HepG2 (cell line): ENCODE results near the gene UBE2M. TPM values are rescaled to one million over a fixed set of nuclear protein-coding genes. Genes with fewer than 3 reads are reported as not detected.

Experiments
- ATAC-seq: fragments of 200-7000 bp; cut with Tn5 transposase; 3 replicates; pipeline ENCODE4 v1.9.1; 2020; ENCODE audit warnings: mild to moderate bottlenecking, moderate library complexity
- BruUV-seq: library from RNA; stranded (reverse); fragments of 400-500 nt; replicated peaks from 2 replicates; lab custom pipeline; 2021; lab: Mats Ljungman, UMichigan
- CTCF ChIA-PET: fragments of 300-600 bp; formaldehyde crosslinking; extraction: SDS; loops from one replicate; lab custom pipeline; 2021; ENCODE audit warnings: low total read pairs, inconsistent platforms, low intra/inter-chr PET ratio; lab: Yijun Ruan, JAX
- POLR2A ChIA-PET: fragments of 350-600 bp; sonication (Branson Sonifier 250); formaldehyde crosslinking; loops from one replicate; lab custom pipeline; 2020; ENCODE audit warnings: antibody characterized with exemption, inconsistent platforms; lab: Yijun Ruan, JAX
- DNase-seq: peaks from one replicate; pipeline ENCODE4 v3.0.0-alpha.2; 2015; ENCODE audit warnings: low spot score
- FAIRE-seq: peaks from 3 replicates; lab custom pipeline; 2011; peaks lifted over from hg19 to GRCh38; lab: Jason Lieb, UNC
- H2AFZ ChIP-seq: one replicate; pipeline ENCODE4 v1.6.1; 2011; ENCODE audit warnings: low read length, inconsistent platforms
- H3K27ac ChIP-seq: fragments of 300-600 bp; 3 replicates; pipeline ENCODE4 v1.8.0; 2011; ENCODE audit warnings: mixed run types, mild to moderate bottlenecking, mixed read lengths, low read length, inconsistent platforms; ENCODE audit not compliant: insufficient read depth; ENCODE audit errors: extremely low read length
- H3K27me3 ChIP-seq, 2 experiments: fragments of 200-600 bp in 1 of 2; 2 replicates in 1 of 2; 3 replicates in 1 of 2; pipeline versions ENCODE4 v1.6.0 to v1.8.0; 2011; ENCODE audit warnings: low read length in 2 of 2, mild to moderate bottlenecking in 2 of 2, moderate library complexity in 2 of 2, inconsistent platforms in 1 of 2; ENCODE audit not compliant: insufficient read depth in 2 of 2, control insufficient read depth in 1 of 2
- H3K36me3 ChIP-seq, 2 experiments: fragments of 200-600 bp in 1 of 2; replicated peaks in 1 of 2; 2 replicates in 1 of 2; 3 replicates in 1 of 2; pipeline versions ENCODE4 v1.5.1 to v1.8.0; 2011; ENCODE audit warnings: low read length in 2 of 2, inconsistent platforms in 1 of 2; ENCODE audit not compliant: insufficient read depth in 2 of 2, control insufficient read depth in 1 of 2
- H3K4me1 ChIP-seq: 2 replicates; pipeline ENCODE4 v1.5.1; 2012; ENCODE audit warnings: low read length, inconsistent platforms; ENCODE audit not compliant: insufficient read depth
- H3K4me2 ChIP-seq: 2 replicates; pipeline ENCODE4 v1.6.0; 2011; ENCODE audit warnings: low read depth, low read length, inconsistent platforms
- H3K4me3 ChIP-seq, 3 experiments: fragments of 200-600 bp in 1 of 3; sonication (generic), shearing (Covaris generic) in 1 of 3; replicated peaks in 1 of 3; 2 replicates each; pipeline ENCODE4 v1.5.1; 2011 to 2016; ENCODE audit warnings: low read length in 3 of 3, inconsistent platforms in 2 of 3, low read depth in 2 of 3, mild to moderate bottlenecking in 2 of 3, control low read depth in 1 of 3, mixed read lengths in 1 of 3; ENCODE audit not compliant: insufficient read depth in 1 of 3
- H3K79me2 ChIP-seq: one replicate; pipeline ENCODE4 v1.6.1; 2011; ENCODE audit warnings: low read length, inconsistent platforms; ENCODE audit not compliant: insufficient read depth
- H3K9ac ChIP-seq: 2 replicates; pipeline ENCODE4 v1.6.0; 2011; ENCODE audit warnings: mild to moderate bottlenecking, low read depth, low read length, inconsistent platforms; ENCODE audit not compliant: insufficient read depth
- H3K9me3 ChIP-seq: 2 replicates; pipeline ENCODE4 v1.5.1; 2012; ENCODE audit warnings: mild to moderate bottlenecking, low read length
- H4K20me1 ChIP-seq: 2 replicates; pipeline ENCODE4 v1.6.0; 2011; ENCODE audit warnings: inconsistent platforms, mild to moderate bottlenecking, low read length, moderate library complexity; ENCODE audit not compliant: insufficient read depth
- AGO2 ChIP-seq: fragments of 200-400 bp; formaldehyde crosslinking; optimal IDR thresholded peaks from 2 replicates; pipeline ENCODE3; 2017; ENCODE audit warnings: mild to moderate bottlenecking, low read depth, low read length, moderate library complexity
- ETV5 ChIP-seq: IDR thresholded peaks from 2 replicates; pipeline ENCODE4 v1.6.1; 2018; ENCODE audit warnings: missing biosample characterization, missing genetic modification reagents, inconsistent platforms, borderline replicate concordance
- HOXA3 ChIP-seq: sonication (generic); formaldehyde crosslinking; IDR thresholded peaks from 2 replicates; pipeline ENCODE4 v1.5.0; 2020; ENCODE audit warnings: missing genetic modification reagents
- POLR2A ChIP-seq, 2 experiments: IDR thresholded peaks; 2 replicates each; pipeline ENCODE4 v1.6.1; 2011; ENCODE audit warnings: low read depth in 2 of 2, low read length in 2 of 2, mild to moderate bottlenecking in 1 of 2, moderate library complexity in 1 of 2; ENCODE audit not compliant: insufficient read depth in 1 of 2
- RBFOX2 ChIP-seq: fragments of 200-400 bp; formaldehyde crosslinking; IDR thresholded peaks from 2 replicates; pipeline ENCODE4 v1.6.1; 2017; ENCODE audit warnings: low read depth, mild to moderate bottlenecking, low read length
- TEAD3 ChIP-seq: optimal IDR thresholded peaks from 2 replicates; pipeline ENCODE3; 2016; ENCODE audit warnings: borderline replicate concordance
- ZBTB38 ChIP-seq: sonication (generic); formaldehyde crosslinking; IDR thresholded peaks from 2 replicates; pipeline ENCODE4 v1.5.1; 2020; ENCODE audit warnings: mild to moderate bottlenecking, missing genetic modification reagents
- ZFY ChIP-seq: sonication (generic); formaldehyde crosslinking; IDR thresholded peaks from 2 replicates; pipeline ENCODE4 v1.4.0; 2020; ENCODE audit warnings: missing genetic modification reagents
- ZNF205 ChIP-seq: IDR thresholded peaks from 2 replicates; pipeline ENCODE4 v1.6.1; 2018; ENCODE audit warnings: missing biosample characterization, missing genetic modification reagents
- WGBS: methylation state at CpG from one replicate; pipeline ENCODE4 v1.1.6; 2017; ENCODE audit warnings: low lambda C conversion rate; 5-methylcytosine and 5-hydroxymethylcytosine counted together
- in situ Hi-C: cut with HindIII; loops from 2 replicates; pipeline ENCODE4 v1.10.0; 2017; ENCODE audit warnings: low pct_unique_long_range_greater_than_20kb; ENCODE audit not compliant: extremely low pct_ligation_motif_present
- intact Hi-C: fragments of 100-400 bp; cut with micrococcal nuclease; formaldehyde crosslinking; loops from one replicate; pipeline ENCODE4 v1.10.0; 2022; ENCODE audit not compliant: unreplicated experiment
- polyA plus RNA-seq, 8 experiments: library from polyadenylated mRNA; depleted of rRNA in 3 of 8; stranded (reverse) in 7 of 8; unstranded in 1 of 8; fragments of >200 nt; fragmentation: Illumina TruSeq in 4 of 8; extraction: Trizol in 4 of 8; gene quantifications; 2 replicates each; pipeline versions ENCODE4 v1.2.1 to v1.2.3, GENCODE V29; 2011 to 2016; ENCODE audit warnings: low read depth in 4 of 8, missing spikeins in 1 of 8, mixed read lengths in 1 of 8; ENCODE audit not compliant: insufficient read depth in 1 of 8
- total RNA-seq, 5 experiments: library from RNA; depleted of rRNA; stranded (reverse); fragments of >200 nt; fragmentation: Illumina TruSeq; extraction: Trizol; gene quantifications; 2 replicates each; pipeline ENCODE4 v1.2.3, GENCODE V29; 2016; ENCODE audit warnings: low read depth in 1 of 5
- TF ChIP-seq, protein P1 (sequence below): sonication (generic); formaldehyde crosslinking; IDR thresholded peaks from 2 replicates; pipeline ENCODE4 v1.5.0; 2020; ENCODE audit warnings: mild to moderate bottlenecking, missing genetic modification reagents, moderate library complexity
- TF ChIP-seq, protein P2 (sequence below): sonication (generic); formaldehyde crosslinking; IDR thresholded peaks from 2 replicates; pipeline ENCODE4 v1.4.0; 2020; ENCODE audit warnings: missing genetic modification reagents

UBE2M gene
- total and polyA plus RNA-seq, 2 of the 13 experiments (the other 11 are each of a cell fraction or from before 2014, with no cell fraction given), result 36.2 to 50.3 TPM

DNA sequence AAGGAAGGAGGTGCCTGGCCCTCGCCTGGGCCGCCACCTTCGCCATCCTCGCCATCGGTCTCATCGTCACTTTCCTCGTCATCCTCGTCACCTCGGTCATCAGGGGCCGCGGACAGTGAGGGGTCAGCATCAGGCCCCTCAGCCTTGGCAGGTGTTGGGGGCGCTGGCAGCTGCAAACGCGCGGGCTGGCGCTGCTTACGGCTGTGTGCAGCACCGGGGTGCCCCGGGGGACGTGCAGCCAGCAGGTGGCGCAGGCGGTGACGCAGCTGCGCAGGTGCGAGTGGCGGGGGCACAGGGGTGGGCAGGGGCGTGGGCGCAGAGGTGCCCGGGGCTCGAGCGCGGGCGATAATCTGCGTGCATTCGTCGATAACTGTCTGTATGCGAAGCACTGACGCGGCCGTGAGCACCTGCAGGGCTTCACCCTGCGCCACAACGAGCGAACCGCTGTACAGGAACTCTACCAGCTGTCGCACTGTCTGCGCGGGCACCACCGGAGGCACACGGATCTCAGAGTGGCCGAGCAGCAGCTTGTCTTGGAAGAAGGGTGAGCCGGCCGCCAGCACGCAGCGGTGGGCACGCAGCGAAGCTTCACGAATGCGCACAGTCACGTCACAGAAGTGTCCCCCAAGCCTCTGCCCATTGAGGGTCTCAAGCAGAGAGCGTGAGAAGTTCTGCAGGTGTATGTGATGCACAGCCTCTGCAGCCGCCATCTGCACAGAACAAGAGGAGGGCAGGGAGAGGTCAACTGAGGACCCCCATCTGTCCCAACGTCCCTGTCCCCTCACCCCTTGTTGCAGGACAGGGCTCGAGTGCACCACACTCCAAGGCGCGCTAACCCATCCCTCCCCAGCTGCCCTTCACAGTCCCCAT, 41.2 kb downstream of the UBE2M start:
- H3K9me3 ChIP-seq, result no peaks in the 10 kb centered on the region
- H3K4me2 ChIP-seq, result peak overlapping the region; percentile 3; the same call in 1 of the 2 replicates
- H3K4me1 ChIP-seq, result peaks cover 48% of the 10 kb centered on the region
- in situ Hi-C loops (no loop called here), intact Hi-C loops (loop anchor here (5.0 kb wide), 1 partner anchor 190 kb away; the partner anchor contains the start of gene ZSCAN22)
- WGBS, result 98% methylated on average over 58 of the region's 65 CpGs
- no peak overlapping the region; a peak in 1 of 6 replicates for H3K4me3 ChIP-seq
- no peak overlapping the region for H3K27ac ChIP-seq
- H3K36me3 ChIP-seq, result peaks cover 5 to 6% of the 10 kb centered on the region in 2 experiments; a peak in 4 of 5 replicates
- no peak for ATAC-seq
- no peaks in the 10 kb centered on the region; a peak in 1 of 5 replicates for H3K27me3 ChIP-seq
- FAIRE-seq, result no peak
- BruUV-seq, result no TSS peak
- H3K79me2 ChIP-seq, result peaks cover 25% of the 10 kb centered on the region
- H2AFZ ChIP-seq, result no peak overlapping the region
- H3K9ac ChIP-seq, result no peak overlapping the region
- H4K20me1 ChIP-seq, result no peaks in the 10 kb centered on the region
- DNase-seq, result no peak
- TF ChIP-seq ZBTB38 (0 out of 2 replicates have a peak, but pooled peaks have one; percentile 20), POLR2A (IDR thresholded peaks at IDR 0.05; ENCODE audit: insufficient read depth in 1 of 2, low read depth in 2 of 2, low read length in 2 of 2) (peak; percentile 15 to 16; a peak in 1 of 4 replicates), AGO2 (peak; percentile 51), TEAD3 (CRISPR knock-in tag) (no peak), RBFOX2 (peak; percentile 63), ZFY (CRISPR knock-in tag) (no peak), HOXA3 (CRISPR knock-in tag) (peak; percentile 72), ZNF205 (CRISPR knock-in tag) (no peak), ETV5 (CRISPR knock-in tag) (no peak)
- TF ChIP-seq, protein P1, sequence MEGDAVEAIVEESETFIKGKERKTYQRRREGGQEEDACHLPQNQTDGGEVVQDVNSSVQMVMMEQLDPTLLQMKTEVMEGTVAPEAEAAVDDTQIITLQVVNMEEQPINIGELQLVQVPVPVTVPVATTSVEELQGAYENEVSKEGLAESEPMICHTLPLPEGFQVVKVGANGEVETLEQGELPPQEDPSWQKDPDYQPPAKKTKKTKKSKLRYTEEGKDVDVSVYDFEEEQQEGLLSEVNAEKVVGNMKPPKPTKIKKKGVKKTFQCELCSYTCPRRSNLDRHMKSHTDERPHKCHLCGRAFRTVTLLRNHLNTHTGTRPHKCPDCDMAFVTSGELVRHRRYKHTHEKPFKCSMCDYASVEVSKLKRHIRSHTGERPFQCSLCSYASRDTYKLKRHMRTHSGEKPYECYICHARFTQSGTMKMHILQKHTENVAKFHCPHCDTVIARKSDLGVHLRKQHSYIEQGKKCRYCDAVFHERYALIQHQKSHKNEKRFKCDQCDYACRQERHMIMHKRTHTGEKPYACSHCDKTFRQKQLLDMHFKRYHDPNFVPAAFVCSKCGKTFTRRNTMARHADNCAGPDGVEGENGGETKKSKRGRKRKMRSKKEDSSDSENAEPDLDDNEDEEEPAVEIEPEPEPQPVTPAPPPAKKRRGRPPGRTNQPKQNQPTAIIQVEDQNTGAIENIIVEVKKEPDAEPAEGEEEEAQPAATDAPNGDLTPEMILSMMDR, result peak; percentile 17; the same call in 1 of the 2 replicates
- TF ChIP-seq, protein P2, sequence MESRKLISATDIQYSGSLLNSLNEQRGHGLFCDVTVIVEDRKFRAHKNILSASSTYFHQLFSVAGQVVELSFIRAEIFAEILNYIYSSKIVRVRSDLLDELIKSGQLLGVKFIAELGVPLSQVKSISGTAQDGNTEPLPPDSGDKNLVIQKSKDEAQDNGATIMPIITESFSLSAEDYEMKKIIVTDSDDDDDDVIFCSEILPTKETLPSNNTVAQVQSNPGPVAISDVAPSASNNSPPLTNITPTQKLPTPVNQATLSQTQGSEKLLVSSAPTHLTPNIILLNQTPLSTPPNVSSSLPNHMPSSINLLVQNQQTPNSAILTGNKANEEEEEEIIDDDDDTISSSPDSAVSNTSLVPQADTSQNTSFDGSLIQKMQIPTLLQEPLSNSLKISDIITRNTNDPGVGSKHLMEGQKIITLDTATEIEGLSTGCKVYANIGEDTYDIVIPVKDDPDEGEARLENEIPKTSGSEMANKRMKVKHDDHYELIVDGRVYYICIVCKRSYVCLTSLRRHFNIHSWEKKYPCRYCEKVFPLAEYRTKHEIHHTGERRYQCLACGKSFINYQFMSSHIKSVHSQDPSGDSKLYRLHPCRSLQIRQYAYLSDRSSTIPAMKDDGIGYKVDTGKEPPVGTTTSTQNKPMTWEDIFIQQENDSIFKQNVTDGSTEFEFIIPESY (CRISPR knock-in tag), result peak; percentile 85
- POLR2A ChIA-PET, result interaction anchor here (0.7 to 1.1 kb wide), 2 partner anchors 17 to 27 kb away, joined by 3 read pairs; partner anchors contain the start of gene TRIM28
- CTCF ChIA-PET, result no interaction called here
